ENCODE measurements around the gene SH3BP2.
"Not testable (repeated sequence)": the region's sequence is repeated elsewhere in the genome, so short reads cannot be mapped to it uniquely, and the experiment has no call there.

SH3BP2 gene

GRCh38 chr4:2765832-2766526 is 26.9 kb upstream of the SH3BP2 start:
- DNase-seq (ENCODE audit: low read depth) = no peak
- H3K4me3 ChIP-seq (replicated peaks; ENCODE audit: low read depth, low read length) = no peak overlapping the region
- TF ChIP-seq CTCF (IDR thresholded peaks at IDR 0.05; ENCODE audit: low read length, missing control alignments) = no peak

GRCh38 chr4:2767046-2767704 is 25.7 kb upstream of the SH3BP2 start:
- no peak for DNase-seq (ENCODE audit: low read depth)
- no peak for TF ChIP-seq CTCF (IDR thresholded peaks at IDR 0.05; ENCODE audit: low read length, missing control alignments)
- no peak overlapping the region for H3K4me3 ChIP-seq (replicated peaks; ENCODE audit: low read depth, low read length)

- DNase-seq (ENCODE audit: low read depth) = no peak
- H3K4me3 ChIP-seq (replicated peaks; ENCODE audit: low read depth, low read length) = no peak overlapping the region
- no peak for TF ChIP-seq CTCF (IDR thresholded peaks at IDR 0.05; ENCODE audit: low read length, missing control alignments)
Measured at GRCh38 chr4:2767705-2768074, 25.2 kb upstream of the SH3BP2 start.

GRCh38 chr4:2768124-2768523 is 24.8 kb upstream of the SH3BP2 start:
- H3K4me3 ChIP-seq (replicated peaks; ENCODE audit: low read depth, low read length) = no peak overlapping the region
- TF ChIP-seq CTCF (IDR thresholded peaks at IDR 0.05; ENCODE audit: low read length, missing control alignments) = no peak
- no peak for DNase-seq (ENCODE audit: low read depth)

GRCh38 chr4:2768921-2769336 is 24.0 kb upstream of the SH3BP2 start:
- TF ChIP-seq CTCF (IDR thresholded peaks at IDR 0.05; ENCODE audit: low read length, missing control alignments) = no peak
- no peak for DNase-seq (ENCODE audit: low read depth)
- no peak overlapping the region for H3K4me3 ChIP-seq (replicated peaks; ENCODE audit: low read depth, low read length)

GRCh38 chr4:2771264-2771663 is 21.6 kb upstream of the SH3BP2 start:
- DNase-seq (ENCODE audit: low read depth) = no peak
- no peak overlapping the region for H3K4me3 ChIP-seq (replicated peaks; ENCODE audit: low read depth, low read length)
- no peak for TF ChIP-seq CTCF (IDR thresholded peaks at IDR 0.05; ENCODE audit: low read length, missing control alignments)

GRCh38 chr4:2780643-2781042 is 12.2 kb upstream of the SH3BP2 start:
- not testable (repeated sequence) for DNase-seq (ENCODE audit: low read depth); H3K4me3 ChIP-seq (replicated peaks; ENCODE audit: low read depth, low read length)
